ENCODE results near the gene NTMT1.

The NTMT1 gene

DNA sequence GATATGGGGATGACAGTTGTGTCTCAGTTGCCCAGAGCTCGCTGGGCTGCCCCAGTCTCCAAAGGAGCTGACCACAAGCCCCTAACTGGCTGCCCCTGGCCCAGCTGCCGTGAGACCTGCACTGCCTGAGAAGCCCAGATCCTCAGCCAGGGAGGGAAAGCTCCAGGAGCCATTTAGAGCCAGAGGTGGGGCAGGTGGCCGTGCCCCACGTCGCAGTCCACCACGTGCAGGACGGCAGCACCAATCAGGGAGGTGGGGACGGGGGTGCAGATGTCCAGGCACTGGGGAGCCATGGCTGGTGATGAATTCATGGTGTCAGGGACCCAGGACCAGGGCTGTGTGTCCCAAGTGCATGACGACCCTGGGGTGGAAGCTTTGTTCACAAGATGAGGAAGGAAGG, 52.9 kb downstream of the NTMT1 start:
- DNase-seq (ENCODE audit: low spot score) = no peak

DNA sequence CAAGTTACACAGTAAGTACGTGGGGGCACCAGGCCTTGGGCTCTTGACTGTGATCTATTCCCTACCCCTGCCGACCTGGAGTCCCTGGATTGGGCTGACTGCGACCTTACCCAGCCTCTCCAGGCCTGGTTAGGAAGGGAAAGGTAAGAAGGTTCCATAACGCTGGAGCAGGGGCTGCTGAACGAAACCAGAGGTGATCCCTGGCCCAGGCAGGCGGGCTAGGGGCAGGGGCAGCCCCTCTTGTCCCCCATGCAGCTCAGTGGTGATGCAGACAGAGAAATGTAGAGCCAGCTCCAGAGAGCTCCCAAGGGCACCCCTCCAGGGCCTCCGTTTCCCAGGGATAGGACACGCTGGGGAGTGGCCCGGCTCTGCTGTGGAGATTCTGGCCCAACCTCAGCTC, 53.6 kb downstream of the NTMT1 start:
- DNase-seq (ENCODE audit: low spot score) = no peak

GRCh38 chr9:129681924-129682323, 56.0 kb downstream of the NTMT1 start:
- no peak for DNase-seq (ENCODE audit: low spot score)

DNA sequence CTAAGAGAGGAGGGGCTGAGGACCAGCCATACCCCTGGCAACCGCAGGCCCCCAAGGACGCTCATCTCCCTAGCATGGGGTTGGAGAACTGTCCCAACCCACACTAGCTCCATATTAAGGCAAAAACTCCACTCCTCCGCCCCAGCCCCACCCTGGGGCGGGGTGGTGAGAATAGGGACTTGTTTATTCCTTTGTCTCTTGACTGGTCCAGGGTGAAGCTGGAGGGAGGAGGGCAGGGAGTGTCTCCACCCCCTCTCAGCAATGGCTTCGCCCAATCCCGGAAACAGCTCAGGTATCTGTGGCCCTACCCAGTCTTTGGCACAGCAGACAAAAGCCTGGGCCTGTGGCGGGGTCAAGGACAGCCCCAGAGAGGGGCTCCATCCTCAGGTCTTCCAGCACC, 56.4 kb downstream of the NTMT1 start:
- no peak for DNase-seq (ENCODE audit: low spot score)

- DNase-seq (ENCODE audit: low spot score) = no peak
These were observed 59.4 kb downstream of the NTMT1 start for GRCh38 chr9:129685220-129685932.
